Activated CD4-positive, alpha-beta memory T cell treated with anti-CD3 and anti-CD28 coated beads, Interleukin-2, amount 10 ng/mL, durations not matched to agents 7 days and 5 days (primary cell): Measurements from ENCODE around the gene DNAJC12. TPM values are rescaled to one million over a fixed set of nuclear protein-coding genes. Genes with fewer than 3 reads are reported as not detected.
"Not testable (repeated sequence)": the region's sequence is repeated elsewhere in the genome, so short reads cannot be mapped to it uniquely, and the experiment has no call there.

Experiments used
- CTCF ChIA-PET: fragments of 350-600 bp; sonication (Branson Sonifier 250); formaldehyde crosslinking; loops from one replicate; lab custom pipeline; 2021; ENCODE audit warnings: antibody characterized with exemption, inconsistent platforms; lab: Charles Lee
- POLR2A ChIA-PET: fragments of 350-600 bp; sonication (Branson Sonifier 250); formaldehyde crosslinking; loops from one replicate; lab custom pipeline; 2021; ENCODE audit warnings: antibody characterized with exemption; lab: Charles Lee
- DNase-seq: peaks from one replicate; pipeline ENCODE4 v3.0.0-alpha.2; 2020
- H3K27ac Mint-ChIP-seq: one replicate; pipeline ENCODE4 v1.8.0; 2021; ENCODE audit warnings: mild to moderate bottlenecking, mixed read lengths
- H3K27me3 Mint-ChIP-seq: one replicate; pipeline ENCODE4 v1.8.0; 2021; ENCODE audit warnings: mixed read lengths
- H3K36me3 Mint-ChIP-seq: one replicate; pipeline ENCODE4 v1.8.0; 2021; ENCODE audit warnings: low read depth, mixed read lengths
- H3K4me1 Mint-ChIP-seq: one replicate; pipeline ENCODE4 v1.8.0; 2021; ENCODE audit warnings: mixed read lengths
- H3K4me3 Mint-ChIP-seq: one replicate; pipeline ENCODE4 v1.8.0; 2021; ENCODE audit warnings: mild to moderate bottlenecking, mixed read lengths
- H3K9me3 Mint-ChIP-seq: one replicate; pipeline ENCODE4 v1.8.0; 2021; ENCODE audit warnings: mixed read lengths
- total RNA-seq, 2 experiments: library from RNA; stranded (reverse); gene quantifications; one replicate each; pipeline ENCODE4 v1.2.3, GENCODE V29; 2021

Gene DNAJC12
- total RNA-seq, 2 experiments from 2014 or later: 4.1 to 6.1 TPM

DNA sequence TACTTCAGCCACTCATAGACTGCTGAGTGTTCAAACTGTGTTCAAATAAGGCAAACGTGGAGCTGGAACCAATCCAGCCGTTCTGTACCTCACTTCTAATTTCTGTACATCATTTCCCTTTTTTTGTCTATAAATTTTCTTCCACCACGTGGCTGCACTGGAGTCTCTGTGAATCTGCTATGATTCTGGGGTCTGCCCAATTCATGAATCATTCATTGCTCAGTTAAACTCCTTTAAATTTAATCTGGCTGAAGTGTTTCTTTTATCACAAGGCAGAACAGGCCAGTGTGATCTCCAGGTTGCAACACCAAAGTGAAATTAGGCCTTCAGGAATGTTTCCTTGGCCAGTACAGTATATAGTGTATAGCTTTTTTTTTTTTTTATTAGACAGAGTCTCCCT is 53.5 kb downstream of the DNAJC12 start:
- no peaks in the 10 kb centered on the region for H3K9me3 Mint-ChIP-seq
- H3K4me1 Mint-ChIP-seq: peaks cover 51% of the 10 kb centered on the region
- no peak overlapping the region for H3K27ac Mint-ChIP-seq
- no peaks in the 10 kb centered on the region for H3K36me3 Mint-ChIP-seq
- no peak for DNase-seq
- H3K4me3 Mint-ChIP-seq: no peak overlapping the region
- ChIA-PET CTCF (interaction anchor here (0.9 to 3.5 kb wide), 6 partner anchors 20 to 517 kb away, joined by 3 to 18 read pairs (median 3); partner anchors contain the start of gene CTNNA3), POLR2A (interaction anchor here (1.0 to 2.7 kb wide), 6 partner anchors 12 to 547 kb away, joined by 3 to 9 read pairs (median 4); partner anchors contain the start of gene HNRNPH3)
- no peaks in the 10 kb centered on the region for H3K27me3 Mint-ChIP-seq

DNA sequence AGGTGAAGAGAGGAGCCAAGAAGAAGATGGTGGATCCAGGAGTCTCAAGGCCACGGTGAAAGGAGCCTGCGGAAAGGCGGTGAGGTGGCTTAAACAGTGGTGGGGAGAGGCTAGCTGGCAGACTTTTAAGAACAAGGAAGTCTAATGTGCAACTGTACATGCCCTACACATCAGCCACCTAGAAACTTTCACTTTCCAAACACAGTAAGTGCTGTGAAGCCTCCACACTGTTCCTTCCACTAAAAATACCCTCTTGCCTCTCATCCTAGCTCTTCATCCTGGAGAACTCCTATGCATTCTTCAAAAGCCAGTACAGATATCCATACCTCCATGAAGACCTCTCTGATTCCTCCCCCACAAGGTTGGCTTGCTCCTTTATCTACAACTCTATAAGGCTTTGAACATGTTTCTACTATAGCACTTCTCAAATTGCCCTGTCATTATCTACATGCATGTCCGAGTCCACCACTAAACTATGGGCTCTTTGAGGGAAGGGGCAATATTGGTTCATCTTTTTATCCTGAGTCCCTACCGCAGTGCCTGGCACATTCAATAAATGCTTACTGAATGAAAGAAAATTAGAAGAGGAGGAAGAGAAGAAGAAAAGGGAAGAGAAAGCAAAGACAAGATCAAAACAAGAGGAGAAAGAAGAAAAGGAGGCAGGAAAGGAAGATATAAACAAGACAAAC is 54.2 kb downstream of the DNAJC12 start:
- Mint-ChIP-seq H3K4me3 (no peak overlapping the region), H3K27ac (no peak overlapping the region), H3K36me3 (no peaks in the 10 kb centered on the region), H3K9me3 (no peaks in the 10 kb centered on the region), H3K27me3 (no peaks in the 10 kb centered on the region), H3K4me1 (peaks cover 49% of the 10 kb centered on the region)
- DNase-seq: no peak
- ChIA-PET CTCF (interaction anchor here (0.9 to 3.5 kb wide), 5 partner anchors 21 to 518 kb away, joined by 3 to 18 read pairs (median 3); partner anchors contain the start of gene CTNNA3), POLR2A (interaction anchor here (1.2 to 2.7 kb wide), 3 partner anchors 16 to 86 kb away, joined by 3 to 9 read pairs (median 5); no protein-coding TSS in a partner anchor)

GRCh38 chr10:67782530-67782929 is 55.5 kb downstream of the DNAJC12 start:
- POLR2A ChIA-PET: no interaction called here
- no peak overlapping the region for H3K4me3 Mint-ChIP-seq
- H3K9me3 Mint-ChIP-seq: no peaks in the 10 kb centered on the region
- no peaks in the 10 kb centered on the region for H3K27me3 Mint-ChIP-seq
- H3K27ac Mint-ChIP-seq: no peak overlapping the region
- H3K36me3 Mint-ChIP-seq: no peaks in the 10 kb centered on the region
- CTCF ChIA-PET: interaction anchor here (0.8 to 7.0 kb wide), 3 partner anchors 24 to 116 kb away, joined by 3 to 179 read pairs (median 7); partner anchors contain the start of gene CTNNA3
- peaks cover 41% of the 10 kb centered on the region for H3K4me1 Mint-ChIP-seq
- DNase-seq: no peak

DNA sequence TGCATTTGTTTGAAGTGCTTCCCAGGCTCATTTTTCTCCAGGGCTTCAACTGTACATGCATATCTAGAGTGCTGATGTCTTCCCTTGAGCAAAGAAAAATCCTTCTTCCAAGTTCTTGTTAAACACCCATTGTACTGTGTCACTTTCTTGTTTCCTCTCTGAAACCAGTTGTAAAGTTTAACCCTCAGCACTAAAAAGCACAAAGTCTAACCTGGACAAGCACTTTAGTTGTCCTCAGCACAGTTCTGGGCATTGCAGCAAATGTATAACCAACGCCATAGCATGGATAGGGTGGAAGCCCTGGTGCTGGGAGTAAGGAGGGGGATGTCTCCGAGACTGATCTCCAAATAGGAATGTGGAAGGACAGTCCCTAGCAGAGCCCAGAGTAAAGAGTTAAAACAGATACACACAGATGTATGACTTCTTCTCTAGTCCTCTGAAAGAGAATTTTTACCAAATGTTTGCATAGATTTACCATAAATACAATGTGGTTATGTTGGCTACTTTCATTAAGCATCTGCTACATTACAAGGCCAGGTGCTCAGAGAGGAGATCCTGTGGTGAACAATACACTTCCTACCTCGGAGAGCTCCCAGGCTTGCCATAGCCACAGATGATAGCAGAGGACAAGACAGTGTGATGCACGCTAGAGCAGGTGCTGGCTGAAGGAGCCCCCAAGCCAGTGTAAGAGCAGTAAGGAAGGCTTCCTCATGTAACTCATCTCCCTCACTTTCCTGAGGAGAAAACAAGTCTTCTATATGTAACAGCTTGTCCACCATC is 57.0 kb downstream of the DNAJC12 start:
- H3K36me3 Mint-ChIP-seq: no peaks in the 10 kb centered on the region

GRCh38 chr10:67780204-67780621 is 57.8 kb downstream of the DNAJC12 start:
- not testable (repeated sequence) for H3K27me3 Mint-ChIP-seq, H3K36me3 Mint-ChIP-seq, H3K27ac Mint-ChIP-seq, DNase-seq, H3K4me3 Mint-ChIP-seq, H3K9me3 Mint-ChIP-seq
- H3K4me1 Mint-ChIP-seq: peaks cover 40% of the 10 kb centered on the region
- POLR2A ChIA-PET: interaction anchor here (1.0 to 1.7 kb wide), 3 partner anchors 9 to 82 kb away, joined by 4 to 13 read pairs (median 5); no protein-coding TSS in a partner anchor
- CTCF ChIA-PET: interaction anchor here (0.7 to 7.0 kb wide), 19 partner anchors 9 to 262 kb away, joined by 3 to 179 read pairs (median 4); partner anchors contain the start of gene CTNNA3

More for the DNA sequence above, 57.0 kb downstream of the DNAJC12 start:
- DNase-seq: no peak
- Mint-ChIP-seq H3K27me3 (no peaks in the 10 kb centered on the region), H3K4me1 (peaks cover 42% of the 10 kb centered on the region), H3K4me3 (no peak overlapping the region), H3K9me3 (no peaks in the 10 kb centered on the region), H3K27ac (no peak overlapping the region)
- POLR2A ChIA-PET: interaction anchor here (1.1 to 1.3 kb wide), 2 partner anchors 16 to 17 kb away, joined by 4 read pairs; no protein-coding TSS in a partner anchor
- CTCF ChIA-PET: interaction anchor here (1.2 to 7.0 kb wide), 7 partner anchors 8 to 117 kb away, joined by 3 to 179 read pairs (median 23); partner anchors contain the start of gene CTNNA3

DNA sequence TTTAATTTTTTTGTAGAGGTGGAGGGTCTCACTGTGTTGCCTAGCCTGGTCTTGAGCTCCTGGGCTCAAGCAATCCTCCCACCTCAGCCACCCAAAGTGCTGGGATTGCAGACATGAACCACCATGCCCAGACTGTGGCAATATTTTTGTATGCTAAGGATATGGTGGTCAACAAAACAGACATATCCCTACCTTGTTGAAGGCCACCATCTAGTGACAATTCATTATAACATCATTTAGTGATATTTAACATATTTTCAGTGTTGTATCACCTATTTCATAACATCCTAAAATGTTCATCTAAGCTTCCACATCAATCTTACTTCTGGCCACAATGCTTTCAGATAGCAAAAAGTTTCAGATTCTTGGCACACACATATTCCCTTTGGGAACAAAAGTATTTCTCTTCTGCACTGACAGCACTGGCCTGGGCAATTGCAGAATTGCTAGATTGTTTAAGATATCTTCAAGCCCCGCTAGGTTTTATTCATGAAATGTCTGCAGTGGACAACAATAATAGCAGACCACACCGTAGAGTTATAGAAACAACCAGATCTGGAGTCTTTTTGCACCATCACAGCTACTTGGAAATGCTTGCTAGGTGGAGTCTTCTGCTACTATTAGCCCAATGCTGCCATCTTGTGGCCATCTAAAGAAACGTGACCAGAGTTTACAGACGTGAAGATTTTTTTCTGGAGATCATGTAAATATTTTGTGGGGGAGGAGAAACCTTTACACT is 58.4 kb downstream of the DNAJC12 start:
- DNase-seq: peak; percentile 73
- ChIA-PET CTCF (interaction anchor here (0.7 to 7.0 kb wide), 24 partner anchors 9 to 262 kb away, joined by 3 to 179 read pairs (median 4); partner anchors contain the start of gene CTNNA3), POLR2A (interaction anchor here (1.0 to 1.7 kb wide), 4 partner anchors 8 to 82 kb away, joined by 3 to 13 read pairs (median 4); no protein-coding TSS in a partner anchor)
- Mint-ChIP-seq H3K27me3 (no peaks in the 10 kb centered on the region), H3K9me3 (no peaks in the 10 kb centered on the region), H3K27ac (no peak overlapping the region), H3K4me1 (peaks cover 35% of the 10 kb centered on the region), H3K4me3 (no peak overlapping the region), H3K36me3 (no peaks in the 10 kb centered on the region)

- DNase-seq: no peak
- no peaks in the 10 kb centered on the region for H3K9me3 Mint-ChIP-seq
- ChIA-PET CTCF (interaction anchor here (4.7 to 7.0 kb wide), 3 partner anchors 12 to 112 kb away, joined by 49 to 179 read pairs (median 69); partner anchors contain the start of gene CTNNA3), POLR2A (interaction anchor here (1.0 to 2.1 kb wide), 3 partner anchors 9 to 79 kb away, joined by 3 to 5 read pairs (median 4); no protein-coding TSS in a partner anchor)
- H3K27ac Mint-ChIP-seq: no peak overlapping the region
- H3K4me3 Mint-ChIP-seq: no peak overlapping the region
- no peaks in the 10 kb centered on the region for H3K36me3 Mint-ChIP-seq
- no peaks in the 10 kb centered on the region for H3K27me3 Mint-ChIP-seq
- peaks cover 46% of the 10 kb centered on the region for H3K4me1 Mint-ChIP-seq
These were observed 61.6 kb downstream of the DNAJC12 start for GRCh38 chr10:67776371-67776770.

GRCh38 chr10:67775279-67775678 is 62.7 kb downstream of the DNAJC12 start:
- H3K4me1 Mint-ChIP-seq: peaks cover 49% of the 10 kb centered on the region
- H3K27me3 Mint-ChIP-seq: no peaks in the 10 kb centered on the region
- no peaks in the 10 kb centered on the region for H3K9me3 Mint-ChIP-seq
- ChIA-PET POLR2A (interaction anchor here (1.4 kb wide), 1 partner anchor 11 kb away, joined by 4 read pairs; no protein-coding TSS in a partner anchor), CTCF (interaction anchor here (3.7 kb wide), 1 partner anchor 78 kb away, joined by 19 read pairs; no protein-coding TSS in a partner anchor)
- DNase-seq: no peak
- H3K4me3 Mint-ChIP-seq: no peak overlapping the region
- no peaks in the 10 kb centered on the region for H3K36me3 Mint-ChIP-seq
- no peak overlapping the region for H3K27ac Mint-ChIP-seq

GRCh38 chr10:67772894-67773511 is 65.0 kb downstream of the DNAJC12 start:
- ChIA-PET POLR2A (interaction anchor here (1.3 kb wide), 1 partner anchor 9 kb away, joined by 9 read pairs; no protein-coding TSS in a partner anchor), CTCF (interaction anchor here (0.9 to 3.7 kb wide), 6 partner anchors 9 to 383 kb away, joined by 3 to 19 read pairs (median 5); partner anchors contain the start of gene CTNNA3)
- Mint-ChIP-seq H3K27me3 (peaks cover 1% of the 10 kb centered on the region), H3K4me3 (no peak overlapping the region), H3K4me1 (peaks cover 48% of the 10 kb centered on the region), H3K9me3 (no peaks in the 10 kb centered on the region), H3K27ac (no peak overlapping the region), H3K36me3 (no peaks in the 10 kb centered on the region)
- no peak for DNase-seq

GRCh38 chr10:67772151-67772550 is 65.8 kb downstream of the DNAJC12 start:
- Mint-ChIP-seq H3K4me3 (no peak overlapping the region), H3K27ac (no peak overlapping the region), H3K36me3 (no peaks in the 10 kb centered on the region), H3K27me3 (peaks cover 1% of the 10 kb centered on the region), H3K4me1 (peaks cover 48% of the 10 kb centered on the region), H3K9me3 (no peaks in the 10 kb centered on the region)
- POLR2A ChIA-PET: interaction anchor here (0.7 to 1.7 kb wide), 2 partner anchors 8 to 383 kb away, joined by 3 to 5 read pairs; no protein-coding TSS in a partner anchor
- no peak for DNase-seq
- CTCF ChIA-PET: interaction anchor here (3.0 to 3.7 kb wide), 2 partner anchors 16 to 75 kb away, joined by 18 to 19 read pairs; no protein-coding TSS in a partner anchor

DNA sequence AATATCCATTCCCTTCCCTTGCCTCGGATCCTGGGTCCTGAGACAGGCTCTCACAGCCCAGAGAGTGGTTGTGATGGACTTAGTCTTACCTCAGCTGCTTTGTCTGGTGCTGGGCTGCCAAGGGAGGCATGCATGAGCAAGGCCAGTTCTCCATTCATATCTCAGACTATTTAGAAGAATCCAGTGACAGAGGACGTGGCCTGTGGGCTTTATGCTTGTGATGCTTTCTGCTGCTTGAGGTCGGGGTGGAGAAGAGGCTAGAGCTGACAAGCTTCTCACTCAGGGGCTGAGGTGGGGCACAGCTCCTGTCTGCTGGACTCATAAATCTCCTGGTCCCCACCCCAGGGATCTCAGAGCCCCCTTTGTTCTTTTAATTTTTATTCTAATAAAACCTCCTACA is 66.8 kb downstream of the DNAJC12 start:
- Mint-ChIP-seq H3K9me3 (no peaks in the 10 kb centered on the region), H3K36me3 (no peaks in the 10 kb centered on the region), H3K27me3 (peaks cover 1% of the 10 kb centered on the region), H3K4me3 (no peak overlapping the region), H3K27ac (peak overlapping the region; percentile 76), H3K4me1 (peaks cover 47% of the 10 kb centered on the region)
- POLR2A ChIA-PET: interaction anchor here (1.0 to 1.7 kb wide), 3 partner anchors 9 to 91 kb away, joined by 3 to 5 read pairs (median 3); no protein-coding TSS in a partner anchor
- CTCF ChIA-PET: interaction anchor here (1.3 to 3.0 kb wide), 4 partner anchors 8 to 84 kb away, joined by 3 to 18 read pairs (median 13); no protein-coding TSS in a partner anchor
- peak; percentile 48 for DNase-seq
